Mesendoderm (in vitro differentiated cells): ENCODE measurements around the gene METTL18.
A peak's percentile ranks its signal among the peaks of the same experiment; 100 is the strongest.

Experiments used
- DNase-seq: peaks from one replicate; pipeline ENCODE4 v3.0.0; 2013
- H2AK5ac ChIP-seq: 2 replicates; pipeline ENCODE4 v1.6.1; 2013; ENCODE audit warnings: low read length, inconsistent platforms
- H2BK120ac ChIP-seq: 2 replicates; pipeline ENCODE4 v1.6.1; 2013; ENCODE audit warnings: low read depth, mild to moderate bottlenecking, low read length, moderate library complexity, mixed read lengths
- H2BK15ac ChIP-seq: replicated peaks from 2 replicates; pipeline ENCODE4 v1.6.1; 2013; ENCODE audit warnings: low read depth, mild to moderate bottlenecking, moderate library complexity
- H2BK5ac ChIP-seq: 2 replicates; pipeline ENCODE4 v1.6.1; 2013; ENCODE audit warnings: low read length, inconsistent platforms
- H3K18ac ChIP-seq: 2 replicates; pipeline ENCODE4 v1.6.1; 2013; ENCODE audit warnings: mild to moderate bottlenecking, low read length, mixed read lengths
- H3K23ac ChIP-seq: one replicate; pipeline ENCODE4 v1.6.1; 2013; ENCODE audit warnings: low read length
- H3K27ac ChIP-seq: 2 replicates; pipeline ENCODE4 v1.5.1; 2013; ENCODE audit warnings: low read depth, mild to moderate bottlenecking, inconsistent platforms, low read length, moderate library complexity
- H3K27me3 ChIP-seq: 2 replicates; pipeline ENCODE4 v1.6.1; 2013; ENCODE audit warnings: low read length, control low read depth, mild to moderate bottlenecking, inconsistent platforms; ENCODE audit not compliant: insufficient read depth, poor library complexity
- H3K36me3 ChIP-seq: 2 replicates; pipeline ENCODE4 v1.6.1; 2013; ENCODE audit warnings: low read length, inconsistent platforms; ENCODE audit not compliant: control insufficient read depth, insufficient read depth
- H3K4ac ChIP-seq: one replicate; pipeline ENCODE4 v1.6.1; 2013; ENCODE audit warnings: low read depth, mild to moderate bottlenecking, low read length, moderate library complexity
- H3K4me1 ChIP-seq: 2 replicates; pipeline ENCODE4 v1.6.1; 2013; ENCODE audit warnings: low read depth, low read length, inconsistent platforms; ENCODE audit not compliant: control insufficient read depth
- H3K4me2 ChIP-seq: 2 replicates; pipeline ENCODE4 v1.6.1; 2013; ENCODE audit warnings: low read length
- H3K4me3 ChIP-seq: 2 replicates; pipeline ENCODE4 v1.5.1; 2013; ENCODE audit warnings: mild to moderate bottlenecking, low read length
- H3K56ac ChIP-seq: one replicate; pipeline ENCODE4 v1.6.1; 2013; ENCODE audit warnings: low read length
- H3K79me1 ChIP-seq: 2 replicates; pipeline ENCODE4 v1.6.1; 2013; ENCODE audit warnings: low read length, inconsistent platforms
- H3K79me2 ChIP-seq: 2 replicates; pipeline ENCODE4 v1.6.1; 2013; ENCODE audit warnings: mild to moderate bottlenecking, low read length; ENCODE audit not compliant: control insufficient read depth, insufficient read depth
- H3K9ac ChIP-seq: 2 replicates; pipeline ENCODE4 v1.6.1; 2013; ENCODE audit warnings: low read length, inconsistent platforms
- H4K5ac ChIP-seq: one replicate; pipeline ENCODE4 v1.6.1; 2013; ENCODE audit warnings: low read length
- H4K8ac ChIP-seq: one replicate; pipeline ENCODE4 v1.6.1; 2013; ENCODE audit warnings: low read depth, mild to moderate bottlenecking, control low read depth, low read length, moderate library complexity
- WGBS: extraction: QIAGEN DNeasy Blood & Tissue Kit; methylation state at CpG from one replicate; pipeline ENCODE4 v1.1.7; 2013; ENCODE audit warnings: low lambda C conversion rate, missing lambda C conversion rate; ENCODE audit not compliant: insufficient coverage; ENCODE audit errors: extremely low coverage; 5-methylcytosine and 5-hydroxymethylcytosine counted together

METTL18 gene

DNA sequence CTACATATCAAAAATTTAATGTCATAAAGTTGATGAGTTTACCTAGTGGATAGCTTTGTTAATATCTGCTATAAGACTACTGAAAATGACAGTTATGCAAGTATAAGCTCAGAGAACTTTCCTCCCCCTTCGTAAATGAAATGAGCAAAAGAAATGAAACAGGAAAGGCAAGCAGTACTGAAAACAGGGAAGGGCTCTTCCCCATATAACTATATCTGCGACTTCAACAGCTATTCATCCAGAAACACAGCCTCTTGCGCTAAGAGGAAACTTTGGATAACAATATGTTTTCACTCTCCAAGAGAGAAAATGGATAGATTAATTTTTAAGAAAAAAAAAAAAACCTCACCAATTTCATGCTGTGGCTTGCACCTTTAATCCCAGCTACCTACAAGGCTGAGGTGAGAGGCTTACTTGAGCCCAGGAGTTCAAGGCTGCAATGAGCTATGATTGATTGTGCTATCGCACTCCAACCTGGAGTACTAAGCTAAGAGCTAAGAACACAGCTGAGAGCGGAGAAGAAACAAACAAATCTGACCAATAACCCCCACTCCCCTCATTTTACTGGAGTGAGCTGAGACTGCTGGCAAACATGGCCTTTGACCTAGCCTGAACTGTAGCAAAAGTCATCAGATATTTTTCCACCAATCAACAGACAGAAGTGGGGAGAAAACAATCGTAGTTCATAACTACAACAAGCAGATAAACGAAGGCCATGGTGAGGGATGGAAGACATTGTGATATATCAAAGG is 29.0 kb downstream of the METTL18 start:
- H2AK5ac ChIP-seq = no peak overlapping the region
- no peak overlapping the region for H4K8ac ChIP-seq
- no peak overlapping the region for H2BK120ac ChIP-seq
- H3K27me3 ChIP-seq = no peaks in the 10 kb centered on the region
- no peak overlapping the region for H2BK5ac ChIP-seq
- H3K18ac ChIP-seq = no peak overlapping the region
- no peak overlapping the region for H3K23ac ChIP-seq
- no peak overlapping the region for H2BK15ac ChIP-seq
- H3K9ac ChIP-seq = no peak overlapping the region
- WGBS = no CpG with 5 or more reads among the region's 7 CpGs
- no peaks in the 10 kb centered on the region for H3K79me2 ChIP-seq
- no peaks in the 10 kb centered on the region for H3K36me3 ChIP-seq
- H3K27ac ChIP-seq = no peak overlapping the region
- no peak overlapping the region for H3K56ac ChIP-seq
- H3K4me3 ChIP-seq = no peak overlapping the region
- H3K4me1 ChIP-seq = no peaks in the 10 kb centered on the region
- H3K4ac ChIP-seq = no peak overlapping the region
- DNase-seq = no peak
- no peak overlapping the region for H3K4me2 ChIP-seq
- no peaks in the 10 kb centered on the region for H3K79me1 ChIP-seq
- H4K5ac ChIP-seq = no peak overlapping the region

DNA sequence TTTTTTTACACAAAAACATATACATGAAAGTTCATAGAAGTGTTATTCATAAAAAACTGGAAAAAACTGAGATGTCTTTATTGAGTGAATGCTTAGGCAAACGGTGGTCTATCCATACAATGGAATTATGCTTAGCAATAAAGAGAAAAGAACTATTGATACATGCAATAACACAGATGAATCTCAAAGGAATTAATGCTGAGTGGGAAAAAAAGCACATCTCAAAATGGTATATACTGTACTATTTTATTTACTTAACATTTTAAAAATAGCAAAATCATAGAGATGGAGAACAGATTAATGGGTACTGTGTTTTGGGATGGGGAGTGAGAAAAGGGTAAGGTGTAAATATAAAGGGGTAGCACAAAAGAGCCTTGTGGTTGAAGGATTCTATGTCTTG is 29.8 kb downstream of the METTL18 start:
- Histone ChIP-seq H3K23ac (no peak overlapping the region), H4K5ac (no peak overlapping the region), H3K4me1 (no peaks in the 10 kb centered on the region), H3K4ac (no peak overlapping the region), H2BK15ac (no peak overlapping the region), H4K8ac (no peak overlapping the region), H2AK5ac (no peak overlapping the region), H3K79me2 (no peaks in the 10 kb centered on the region), H3K56ac (no peak overlapping the region), H3K4me3 (no peak overlapping the region), H3K9ac (no peak overlapping the region), H2BK120ac (no peak overlapping the region), H3K79me1 (no peaks in the 10 kb centered on the region), H2BK5ac (no peak overlapping the region), H3K18ac (no peak overlapping the region), H3K36me3 (no peaks in the 10 kb centered on the region), H3K27ac (no peak overlapping the region), H3K4me2 (no peak overlapping the region), H3K27me3 (no peaks in the 10 kb centered on the region)
- no CpG with 5 or more reads among the region's 1 CpG for WGBS
- DNase-seq = no peak

DNA sequence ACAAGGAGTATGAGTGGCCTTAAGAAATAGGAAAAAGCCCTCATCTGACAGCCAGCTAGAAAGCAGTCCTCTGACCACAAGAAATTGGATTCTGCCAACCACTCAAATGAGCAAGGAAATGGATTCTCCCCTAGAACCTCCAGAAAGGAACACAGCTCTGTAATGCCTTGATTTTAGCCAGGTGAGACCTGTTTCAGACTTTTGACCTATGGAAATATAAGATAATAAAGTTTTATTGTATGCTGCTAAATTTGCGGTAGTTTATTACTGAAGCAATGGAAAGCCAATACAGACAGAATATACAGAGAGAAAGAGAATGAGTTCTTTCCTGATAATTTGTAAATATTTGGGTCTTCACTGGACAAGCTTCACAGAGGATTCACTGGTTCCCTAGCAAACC is 32.0 kb downstream of the METTL18 start:
- Histone ChIP-seq H4K5ac (no peak overlapping the region), H3K4me1 (no peaks in the 10 kb centered on the region), H2AK5ac (no peak overlapping the region), H3K56ac (no peak overlapping the region), H3K4ac (no peak overlapping the region), H3K4me3 (no peak overlapping the region), H3K27me3 (no peaks in the 10 kb centered on the region), H3K18ac (no peak overlapping the region), H4K8ac (no peak overlapping the region), H3K36me3 (no peaks in the 10 kb centered on the region), H3K79me2 (no peaks in the 10 kb centered on the region), H3K4me2 (no peak overlapping the region), H3K23ac (no peak overlapping the region), H3K27ac (no peak overlapping the region), H3K9ac (no peak overlapping the region), H2BK120ac (no peak overlapping the region), H2BK15ac (no peak overlapping the region), H2BK5ac (no peak overlapping the region), H3K79me1 (no peaks in the 10 kb centered on the region)
- WGBS = no CpG with 5 or more reads among the region's 1 CpG
- DNase-seq = no peak

DNA sequence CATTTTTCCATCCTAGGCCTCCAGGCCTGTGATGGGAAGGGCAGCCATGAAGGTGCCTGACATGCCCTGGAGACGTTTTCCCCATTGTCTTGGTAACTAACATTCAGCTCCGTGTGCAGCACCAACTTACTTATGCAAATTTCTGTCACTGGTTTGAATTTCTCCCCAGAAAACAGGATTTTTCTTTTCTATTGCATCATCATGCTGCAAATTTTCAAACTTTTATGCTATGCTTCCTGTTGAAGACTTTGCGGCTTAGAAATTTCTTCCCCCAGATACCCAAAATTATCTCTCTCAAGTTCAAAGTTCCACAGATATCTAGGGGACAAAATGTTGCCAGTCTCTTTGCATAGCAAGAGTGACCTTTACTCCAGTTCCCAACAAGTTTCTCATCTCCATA is 35.7 kb downstream of the METTL18 start:
- Histone ChIP-seq H3K4me2 (no peak overlapping the region), H2BK15ac (no peak overlapping the region), H3K79me1 (no peaks in the 10 kb centered on the region), H4K8ac (no peak overlapping the region), H3K4ac (no peak overlapping the region), H2AK5ac (no peak overlapping the region), H3K56ac (no peak overlapping the region), H3K18ac (no peak overlapping the region), H4K5ac (no peak overlapping the region), H3K9ac (no peak overlapping the region), H3K23ac (no peak overlapping the region), H2BK120ac (no peak overlapping the region), H3K27ac (no peak overlapping the region), H3K27me3 (no peaks in the 10 kb centered on the region), H3K36me3 (no peaks in the 10 kb centered on the region), H3K79me2 (no peaks in the 10 kb centered on the region), H3K4me1 (no peaks in the 10 kb centered on the region), H3K4me3 (no peak overlapping the region), H2BK5ac (no peak overlapping the region)
- no CpG with 5 or more reads among the region's 3 CpGs for WGBS
- DNase-seq = no peak

DNA sequence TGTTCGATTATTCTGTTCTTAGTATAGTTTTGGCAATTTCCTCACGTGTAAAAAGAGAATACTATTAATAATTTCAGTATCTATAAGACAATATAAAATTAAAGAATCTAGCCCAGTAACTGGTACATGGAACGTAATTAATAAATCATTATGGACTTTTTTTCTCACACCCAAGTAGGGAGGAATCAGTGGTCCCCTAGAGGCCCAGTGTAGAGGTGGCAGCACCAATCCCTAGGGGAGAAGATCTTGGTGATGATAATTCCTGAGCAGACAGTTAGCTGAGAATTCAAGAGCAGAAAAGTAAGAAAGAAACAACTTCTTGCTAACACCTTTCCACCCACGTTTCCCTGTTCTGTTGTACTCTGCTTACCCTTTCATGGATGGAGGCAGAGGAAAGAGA is 41.2 kb downstream of the METTL18 start:
- Histone ChIP-seq H3K27ac (no peak overlapping the region), H2BK5ac (no peak overlapping the region), H3K4ac (no peak overlapping the region), H3K56ac (no peak overlapping the region), H3K9ac (no peak overlapping the region), H3K36me3 (no peaks in the 10 kb centered on the region), H3K79me2 (no peaks in the 10 kb centered on the region), H3K27me3 (no peaks in the 10 kb centered on the region), H3K4me1 (no peaks in the 10 kb centered on the region), H2BK120ac (no peak overlapping the region), H3K18ac (no peak overlapping the region), H3K23ac (no peak overlapping the region), H4K5ac (no peak overlapping the region), H3K4me3 (no peak overlapping the region), H2AK5ac (no peak overlapping the region), H4K8ac (no peak overlapping the region), H3K79me1 (no peaks in the 10 kb centered on the region), H3K4me2 (no peak overlapping the region), H2BK15ac (no peak overlapping the region)
- DNase-seq = peak; percentile 26
- WGBS = no CpG with 5 or more reads among the region's 4 CpGs

DNA sequence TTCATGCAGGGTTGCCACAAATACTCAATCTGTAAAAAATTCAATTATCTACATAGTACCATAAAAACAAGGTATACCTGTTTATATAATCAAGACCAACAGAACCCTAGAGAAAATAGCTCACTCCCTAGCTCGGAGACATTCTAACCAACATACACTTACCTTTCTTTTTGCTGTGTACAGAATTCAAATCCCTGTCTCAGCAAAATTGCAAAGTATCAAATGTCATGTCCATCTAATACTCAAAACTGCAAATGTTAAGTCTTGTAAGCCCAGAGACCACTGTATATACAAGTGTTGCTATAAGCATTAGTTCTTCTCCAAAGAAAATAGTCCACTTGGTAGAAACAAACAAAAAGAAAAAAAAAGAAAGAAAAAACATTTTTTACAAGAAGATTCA is 44.7 kb downstream of the METTL18 start:
- Histone ChIP-seq H3K4me3 (no peak overlapping the region), H3K56ac (no peak overlapping the region), H3K9ac (no peak overlapping the region), H3K23ac (no peak overlapping the region), H4K5ac (no peak overlapping the region), H3K4me2 (no peak overlapping the region), H3K79me1 (no peaks in the 10 kb centered on the region), H3K36me3 (no peaks in the 10 kb centered on the region), H2BK15ac (no peak overlapping the region), H4K8ac (no peak overlapping the region), H2AK5ac (no peak overlapping the region), H3K27ac (no peak overlapping the region), H3K18ac (no peak overlapping the region), H3K79me2 (no peaks in the 10 kb centered on the region), H3K27me3 (no peaks in the 10 kb centered on the region), H3K4ac (no peak overlapping the region), H2BK120ac (no peak overlapping the region), H2BK5ac (no peak overlapping the region), H3K4me1 (no peaks in the 10 kb centered on the region)
- no peak for DNase-seq
- WGBS = no CpG with 5 or more reads among the region's 1 CpG
